Mucosa of descending colon (tissue), 3 donors: ENCODE results near the gene CRHR1. TPM values are rescaled to one million over a fixed set of nuclear protein-coding genes. Genes with fewer than 3 reads are reported as not detected.

ENCODE experiments used
- ATAC-seq: fragments of 200-7000 bp; cut with Tn5 transposase; one replicate; pipeline ENCODE4 v1.9.1; 2020; ENCODE audit warnings: mild to moderate bottlenecking, moderate library complexity
- DNase-seq, 3 donors: peaks; one replicate each; pipeline ENCODE4 v3.0.0-alpha.2; 2020
- H3K36me3 ChIP-seq: fragments of 200-600 bp; one replicate; pipeline ENCODE4 v1.8.0; 2021; ENCODE audit warnings: low read depth, mild to moderate bottlenecking
- H3K4me1 ChIP-seq: fragments of 200-600 bp; one replicate; pipeline ENCODE4 v1.8.0; 2021; ENCODE audit warnings: low read depth, mild to moderate bottlenecking
- H3K4me3 ChIP-seq: fragments of 200-600 bp; one replicate; pipeline ENCODE4 v1.8.0; 2021; ENCODE audit warnings: mild to moderate bottlenecking
- H3K9me3 ChIP-seq: fragments of 200-600 bp; one replicate; pipeline ENCODE4 v1.8.0; 2021; ENCODE audit warnings: mild to moderate bottlenecking
- intact Hi-C, 2 donors: fragments of 100-400 bp; cut with DNase I in 1 of 2; cut with micrococcal nuclease in 1 of 2; formaldehyde crosslinking; loops; one replicate each; pipeline versions ENCODE4 v1.11.0 to v1.11.1; 2022; cut with DNase I, micrococcal nuclease
- total RNA-seq, 3 donors: library from RNA; stranded (reverse); fragmentation: NEBNext Ultra II Directional in 2 of 3; extraction: Animal tissue kit (Norgen Biotek cat#: 25700) in 2 of 3; gene quantifications; one replicate each; pipeline versions ENCODE4 v1.2.1 to v1.2.4, GENCODE V29; 2021 to 2023
- TF ChIP-seq, protein P1 (sequence below): fragments of 200-600 bp; IDR thresholded peaks from one replicate; pipeline ENCODE4 v1.8.0; 2022; ENCODE audit warnings: antibody characterized with exemption, mild to moderate bottlenecking
- donor health status: DM: no; HTN: no; CAD: no; lungs with moderate emphysema.
- donor health status: DM: no; HTN: no; CAD: no.
- donor health status: DM: no; HTN: yes; CAD: no.

The CRHR1 gene
- total RNA-seq, 3 donors from 2014 or later: not detected

DNA sequence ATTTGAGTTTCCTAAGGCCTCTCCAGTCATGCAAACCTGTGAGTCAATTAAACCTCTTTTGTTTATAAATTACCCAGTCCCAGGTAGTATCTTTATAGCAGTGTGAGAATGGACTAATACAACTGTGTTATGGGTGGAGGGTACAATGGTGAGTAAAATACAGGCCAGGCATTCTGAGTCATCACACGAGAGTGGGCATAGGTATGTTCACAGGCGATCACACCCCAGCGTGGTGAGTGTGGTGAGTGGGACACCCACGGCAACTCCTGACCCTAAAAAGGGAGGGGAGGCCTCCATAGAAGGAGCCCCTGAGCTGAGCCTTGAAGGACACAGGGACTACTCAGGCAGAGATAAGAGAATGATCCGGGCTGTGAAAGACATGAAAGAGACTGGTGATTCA lies 87.6 kb downstream of the CRHR1 start:
- no peaks in the 10 kb centered on the region for H3K9me3 ChIP-seq
- no peaks in the 10 kb centered on the region for H3K4me1 ChIP-seq
- ATAC-seq (no peak), DNase-seq (no peak)
- TF ChIP-seq, protein P1, sequence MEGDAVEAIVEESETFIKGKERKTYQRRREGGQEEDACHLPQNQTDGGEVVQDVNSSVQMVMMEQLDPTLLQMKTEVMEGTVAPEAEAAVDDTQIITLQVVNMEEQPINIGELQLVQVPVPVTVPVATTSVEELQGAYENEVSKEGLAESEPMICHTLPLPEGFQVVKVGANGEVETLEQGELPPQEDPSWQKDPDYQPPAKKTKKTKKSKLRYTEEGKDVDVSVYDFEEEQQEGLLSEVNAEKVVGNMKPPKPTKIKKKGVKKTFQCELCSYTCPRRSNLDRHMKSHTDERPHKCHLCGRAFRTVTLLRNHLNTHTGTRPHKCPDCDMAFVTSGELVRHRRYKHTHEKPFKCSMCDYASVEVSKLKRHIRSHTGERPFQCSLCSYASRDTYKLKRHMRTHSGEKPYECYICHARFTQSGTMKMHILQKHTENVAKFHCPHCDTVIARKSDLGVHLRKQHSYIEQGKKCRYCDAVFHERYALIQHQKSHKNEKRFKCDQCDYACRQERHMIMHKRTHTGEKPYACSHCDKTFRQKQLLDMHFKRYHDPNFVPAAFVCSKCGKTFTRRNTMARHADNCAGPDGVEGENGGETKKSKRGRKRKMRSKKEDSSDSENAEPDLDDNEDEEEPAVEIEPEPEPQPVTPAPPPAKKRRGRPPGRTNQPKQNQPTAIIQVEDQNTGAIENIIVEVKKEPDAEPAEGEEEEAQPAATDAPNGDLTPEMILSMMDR: no peak
- H3K36me3 ChIP-seq: no peaks in the 10 kb centered on the region
- intact Hi-C loops: no loop called here
- H3K4me3 ChIP-seq: no peak overlapping the region

DNA sequence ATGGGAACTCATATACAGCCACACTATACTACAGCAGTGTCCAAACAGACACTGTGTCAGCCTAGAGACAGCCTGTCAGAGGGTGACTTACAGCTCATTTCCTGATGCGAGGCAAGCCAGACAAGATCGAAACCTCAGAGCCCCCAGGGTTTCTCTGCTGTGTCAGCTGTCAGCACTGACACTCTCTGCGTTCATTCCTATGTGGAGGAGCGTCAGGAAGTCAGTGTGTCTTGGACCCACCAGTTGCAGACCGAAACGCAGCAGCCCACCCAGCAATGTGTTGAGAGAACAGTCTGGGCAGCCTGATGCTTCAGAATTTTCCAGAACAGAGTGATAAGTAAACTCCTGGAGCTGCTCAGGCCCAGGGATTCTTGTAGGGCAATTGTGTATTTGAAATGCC lies 89.6 kb downstream of the CRHR1 start:
- Histone ChIP-seq H3K36me3 (no peaks in the 10 kb centered on the region), H3K4me1 (no peaks in the 10 kb centered on the region), H3K9me3 (no peaks in the 10 kb centered on the region), H3K4me3 (no peak overlapping the region)
- DNase-seq: no peak
- TF ChIP-seq, protein P1: no peak
- no peak for ATAC-seq
- intact Hi-C loops: no loop called here

DNA sequence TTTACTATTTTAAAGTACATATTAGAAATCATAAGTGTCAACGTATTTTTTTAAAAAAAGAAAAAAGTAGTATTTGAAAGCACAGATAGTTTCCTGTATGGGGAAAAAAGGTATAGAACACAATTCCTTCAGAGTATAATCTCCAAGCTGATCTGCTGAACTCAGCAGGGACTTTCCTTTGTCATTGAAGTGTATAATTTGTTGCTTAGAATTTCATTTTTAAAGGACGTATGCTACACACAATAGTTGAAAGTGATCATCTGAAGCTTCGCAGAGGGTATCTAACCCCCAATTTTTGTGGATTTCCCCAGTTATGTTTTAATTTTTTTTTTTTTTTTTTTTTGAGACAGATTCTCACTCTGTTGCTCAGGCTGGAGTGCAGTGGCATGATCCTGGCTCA lies 90.0 kb downstream of the CRHR1 start:
- Histone ChIP-seq H3K9me3 (no peaks in the 10 kb centered on the region), H3K36me3 (no peaks in the 10 kb centered on the region), H3K4me1 (no peaks in the 10 kb centered on the region), H3K4me3 (no peak overlapping the region)
- intact Hi-C loops: no loop called here
- DNase-seq (no peak), ATAC-seq (no peak)
- TF ChIP-seq, protein P1: no peak

DNA sequence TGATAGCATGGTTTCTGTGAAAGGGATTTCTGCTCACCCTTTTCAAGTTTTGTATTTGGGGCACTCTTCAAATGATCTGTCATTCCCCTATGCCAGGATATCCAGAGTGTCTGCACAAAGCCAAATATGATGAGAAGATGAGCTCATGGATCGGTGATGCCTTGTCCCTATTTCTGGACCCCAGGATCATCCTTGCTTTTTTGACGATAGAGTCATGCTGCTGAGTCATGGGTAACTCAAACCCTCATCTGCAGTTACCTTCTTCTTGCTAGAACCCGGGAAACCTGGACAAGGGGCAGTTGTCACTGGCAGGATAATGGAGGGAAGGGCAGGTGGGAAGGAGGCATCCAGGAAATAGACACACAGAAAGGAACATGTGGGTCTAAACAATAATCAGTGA lies 92.4 kb downstream of the CRHR1 start:
- no peaks in the 10 kb centered on the region for H3K36me3 ChIP-seq
- H3K4me1 ChIP-seq: no peaks in the 10 kb centered on the region
- ATAC-seq: no peak
- no peak for DNase-seq
- no peaks in the 10 kb centered on the region for H3K9me3 ChIP-seq
- intact Hi-C loops: no loop called here
- TF ChIP-seq, protein P1: no peak
- H3K4me3 ChIP-seq: no peak overlapping the region

DNA sequence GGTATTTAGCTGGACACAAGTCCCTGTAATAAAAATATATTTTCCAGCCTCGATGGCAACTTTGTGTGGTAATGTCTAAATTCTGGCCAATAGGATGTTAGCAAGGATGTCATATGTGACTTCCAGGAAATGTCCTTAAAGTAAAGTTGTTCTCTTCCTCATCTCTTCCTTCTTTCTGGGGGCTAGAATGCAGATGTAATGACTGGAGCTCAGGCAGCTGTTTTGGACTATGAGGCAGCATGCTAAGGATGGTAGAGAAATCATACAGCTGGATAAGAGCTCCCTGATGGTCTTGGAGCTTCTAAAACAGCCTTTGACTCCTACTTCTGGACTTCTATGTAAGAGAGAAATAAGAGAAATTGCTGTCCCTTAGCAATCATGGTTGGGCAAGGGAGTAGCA lies 93.3 kb downstream of the CRHR1 start:
- Histone ChIP-seq H3K9me3 (no peaks in the 10 kb centered on the region), H3K4me3 (no peak overlapping the region), H3K4me1 (no peaks in the 10 kb centered on the region), H3K36me3 (no peaks in the 10 kb centered on the region)
- DNase-seq (no peak), ATAC-seq (no peak)
- intact Hi-C loops: no loop called here
- TF ChIP-seq, protein P1: no peak

DNA sequence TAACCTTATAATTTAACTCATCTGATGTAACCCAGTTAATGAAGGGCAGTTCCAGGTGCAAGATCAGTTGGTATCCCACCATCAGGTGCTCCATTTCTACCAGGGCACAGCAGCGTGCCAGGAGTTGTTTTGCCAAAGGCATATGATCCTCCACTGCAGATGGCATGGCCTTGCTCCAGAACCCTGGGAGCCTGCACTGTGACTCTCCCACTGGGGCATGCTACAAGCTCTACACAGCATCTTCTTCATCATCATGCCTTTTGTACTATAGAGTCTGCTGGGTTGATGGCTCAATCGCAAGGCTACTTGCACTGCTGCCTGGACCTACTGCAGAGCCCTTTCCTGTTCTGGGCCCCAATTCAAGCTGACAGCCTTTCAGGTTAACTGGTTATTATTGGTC lies 98.9 kb downstream of the CRHR1 start:
- DNase-seq (no peak), ATAC-seq (no peak)
- Histone ChIP-seq H3K9me3 (no peaks in the 10 kb centered on the region), H3K36me3 (no peaks in the 10 kb centered on the region), H3K4me3 (no peak overlapping the region), H3K4me1 (no peaks in the 10 kb centered on the region)
- TF ChIP-seq, protein P1: no peak
- intact Hi-C loops: no loop called here
